WERI-Rb-1 (cell line): ENCODE data around the gene NES.

Source experiments
- DNase-seq: peaks from one replicate; pipeline ENCODE4 v3.0.0-alpha.2; 2020
- H3K27ac ChIP-seq: fragments of 250-450 bp; sonication (Bioruptor Pico); 2 replicates; pipeline ENCODE4 v1.5.1; 2020; ENCODE audit warnings: mild to moderate bottlenecking, moderate library complexity
- H3K27me3 ChIP-seq: fragments of 250-450 bp; sonication (Bioruptor Pico); 2 replicates; pipeline ENCODE4 v1.5.1; 2021; ENCODE audit warnings: mild to moderate bottlenecking, low read depth, moderate library complexity; ENCODE audit not compliant: insufficient read depth, severe bottlenecking
- H3K36me3 ChIP-seq: fragments of 250-450 bp; sonication (Bioruptor Pico); 2 replicates; pipeline ENCODE4 v1.5.1; 2020; ENCODE audit warnings: mild to moderate bottlenecking, moderate library complexity
- H3K4me3 ChIP-seq: 2 replicates; pipeline ENCODE4 v1.5.1; 2011; ENCODE audit warnings: low read depth, mild to moderate bottlenecking, control low read depth, low read length
- H3K9me3 ChIP-seq: fragments of 250-450 bp; sonication (Bioruptor Pico); 2 replicates; pipeline ENCODE4 v1.5.1; 2021; ENCODE audit warnings: mild to moderate bottlenecking, moderate library complexity; ENCODE audit not compliant: severe bottlenecking
- TF ChIP-seq, protein P1 (sequence below): IDR thresholded peaks from 2 replicates; pipeline ENCODE4 v1.5.1; 2011; ENCODE audit warnings: low read depth, mild to moderate bottlenecking, control low read depth, inconsistent platforms, low read length

The NES gene

GRCh38 chr1:156673387-156674121, 3.7 kb downstream of the NES start:
- peak overlapping the region; percentile 97 for H3K27ac ChIP-seq
- 0 out of 2 replicates have a peak overlapping the region, but pooled peaks have one; percentile 0 for H3K4me3 ChIP-seq
- peaks cover 21% of the 10 kb centered on the region for H3K36me3 ChIP-seq
- peak; percentile 97 for DNase-seq
- TF ChIP-seq, protein P1, sequence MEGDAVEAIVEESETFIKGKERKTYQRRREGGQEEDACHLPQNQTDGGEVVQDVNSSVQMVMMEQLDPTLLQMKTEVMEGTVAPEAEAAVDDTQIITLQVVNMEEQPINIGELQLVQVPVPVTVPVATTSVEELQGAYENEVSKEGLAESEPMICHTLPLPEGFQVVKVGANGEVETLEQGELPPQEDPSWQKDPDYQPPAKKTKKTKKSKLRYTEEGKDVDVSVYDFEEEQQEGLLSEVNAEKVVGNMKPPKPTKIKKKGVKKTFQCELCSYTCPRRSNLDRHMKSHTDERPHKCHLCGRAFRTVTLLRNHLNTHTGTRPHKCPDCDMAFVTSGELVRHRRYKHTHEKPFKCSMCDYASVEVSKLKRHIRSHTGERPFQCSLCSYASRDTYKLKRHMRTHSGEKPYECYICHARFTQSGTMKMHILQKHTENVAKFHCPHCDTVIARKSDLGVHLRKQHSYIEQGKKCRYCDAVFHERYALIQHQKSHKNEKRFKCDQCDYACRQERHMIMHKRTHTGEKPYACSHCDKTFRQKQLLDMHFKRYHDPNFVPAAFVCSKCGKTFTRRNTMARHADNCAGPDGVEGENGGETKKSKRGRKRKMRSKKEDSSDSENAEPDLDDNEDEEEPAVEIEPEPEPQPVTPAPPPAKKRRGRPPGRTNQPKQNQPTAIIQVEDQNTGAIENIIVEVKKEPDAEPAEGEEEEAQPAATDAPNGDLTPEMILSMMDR: 0 out of 2 replicates have a peak, but pooled peaks have one; percentile 17
- no peaks in the 10 kb centered on the region for H3K9me3 ChIP-seq
- no peaks in the 10 kb centered on the region for H3K27me3 ChIP-seq

DNA sequence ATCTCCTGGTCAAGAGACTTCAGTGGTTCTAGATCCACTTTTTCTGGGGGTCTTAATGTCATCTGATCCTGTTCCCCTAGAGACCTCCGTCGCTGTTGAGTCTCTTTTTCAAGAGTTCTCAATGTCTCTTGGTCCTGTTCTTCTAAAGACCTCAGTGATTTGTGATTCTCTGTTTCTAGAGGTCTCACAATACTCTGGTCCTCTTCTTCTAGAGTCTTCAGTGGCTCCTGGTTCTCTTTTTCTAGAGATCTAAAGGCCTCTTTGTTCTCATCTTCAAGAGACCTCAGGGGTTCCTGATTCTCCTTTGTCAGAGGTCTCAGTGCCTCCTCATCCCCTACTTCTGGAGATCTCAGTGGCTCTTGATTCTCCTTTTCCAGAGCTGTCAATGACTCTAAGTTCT, 5.4 kb downstream of the NES start:
- no peak for DNase-seq
- Histone ChIP-seq H3K27ac (peak overlapping the region; percentile 97), H3K36me3 (peaks cover 21% of the 10 kb centered on the region), H3K9me3 (no peaks in the 10 kb centered on the region), H3K4me3 (no peak overlapping the region), H3K27me3 (no peaks in the 10 kb centered on the region)
- TF ChIP-seq, protein P1: no peak

GRCh38 chr1:156670791-156671190, 6.4 kb downstream of the NES start:
- Histone ChIP-seq H3K36me3 (peaks cover 21% of the 10 kb centered on the region), H3K4me3 (no peak overlapping the region), H3K27me3 (no peaks in the 10 kb centered on the region), H3K27ac (peak overlapping the region; percentile 97), H3K9me3 (no peaks in the 10 kb centered on the region)
- no peak for DNase-seq
- TF ChIP-seq, protein P1: no peak

GRCh38 chr1:156670359-156670758, 6.8 kb downstream of the NES start:
- H3K27me3 ChIP-seq: no peaks in the 10 kb centered on the region
- no peaks in the 10 kb centered on the region for H3K9me3 ChIP-seq
- TF ChIP-seq, protein P1: no peak
- DNase-seq: no peak
- H3K4me3 ChIP-seq: no peak overlapping the region
- peaks cover 21% of the 10 kb centered on the region for H3K36me3 ChIP-seq
- H3K27ac ChIP-seq: peak overlapping the region; percentile 97

- H3K27me3 ChIP-seq: no peaks in the 10 kb centered on the region
- TF ChIP-seq, protein P1: no peak
Observed at GRCh38 chr1:156669794-156670193, 7.4 kb downstream of the NES start.

More at GRCh38 chr1:156669794-156670193, 7.4 kb downstream of the NES start:
- DNase-seq: no peak
- H3K36me3 ChIP-seq: peaks cover 21% of the 10 kb centered on the region
- no peaks in the 10 kb centered on the region for H3K9me3 ChIP-seq
- peak overlapping the region; percentile 28; the same call in 1 of the 2 replicates for H3K4me3 ChIP-seq
- peak overlapping the region; percentile 97 for H3K27ac ChIP-seq
